ENCODE measurements around the gene VPS4A.
A peak's percentile ranks its signal among the peaks of the same experiment; 100 is the strongest.

The VPS4A gene

DNA sequence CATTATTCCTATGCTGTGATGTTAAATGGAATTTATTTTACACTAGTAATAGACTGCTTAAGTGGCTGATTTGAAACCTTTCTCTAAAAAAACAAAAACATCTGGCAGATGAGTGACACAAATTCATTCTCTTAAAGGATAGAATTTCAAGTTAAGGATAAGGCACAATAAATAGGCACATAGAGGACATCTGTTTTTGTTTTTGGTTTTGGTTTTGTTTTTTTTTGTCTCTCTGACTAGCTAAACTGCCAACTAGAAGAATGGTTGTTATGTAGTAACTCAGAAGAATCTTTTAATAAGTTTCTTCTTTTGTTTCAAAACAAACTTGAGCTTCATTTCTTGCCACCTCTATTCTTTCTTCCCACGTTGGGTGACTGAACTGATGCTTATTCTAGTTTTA is 5.1 kb upstream of the VPS4A start:
- DNase-seq (ENCODE audit: low read depth in 2 of 3, low spot score in 1 of 3) = no peak

DNA sequence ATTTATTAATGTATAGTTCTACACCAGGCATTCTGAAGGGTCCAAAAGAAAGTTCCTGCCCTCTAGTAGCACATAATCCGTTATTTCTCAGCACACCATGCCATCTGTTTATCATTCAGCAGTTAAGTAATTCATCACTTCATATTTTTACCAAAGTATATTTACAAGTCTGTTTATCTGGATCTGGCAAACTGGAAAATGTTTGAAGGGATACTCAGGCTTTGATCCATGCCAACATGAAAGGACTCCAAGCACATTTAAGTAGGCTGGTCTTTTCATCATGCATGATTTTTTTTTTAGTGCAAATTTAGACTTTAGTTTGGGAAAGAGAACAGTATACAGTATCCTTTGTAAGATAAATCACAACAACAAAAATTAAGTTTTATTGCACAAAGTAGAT is 4.1 kb upstream of the VPS4A start:
- no peak for DNase-seq (ENCODE audit: low read depth in 2 of 3, low spot score in 1 of 3)

DNA sequence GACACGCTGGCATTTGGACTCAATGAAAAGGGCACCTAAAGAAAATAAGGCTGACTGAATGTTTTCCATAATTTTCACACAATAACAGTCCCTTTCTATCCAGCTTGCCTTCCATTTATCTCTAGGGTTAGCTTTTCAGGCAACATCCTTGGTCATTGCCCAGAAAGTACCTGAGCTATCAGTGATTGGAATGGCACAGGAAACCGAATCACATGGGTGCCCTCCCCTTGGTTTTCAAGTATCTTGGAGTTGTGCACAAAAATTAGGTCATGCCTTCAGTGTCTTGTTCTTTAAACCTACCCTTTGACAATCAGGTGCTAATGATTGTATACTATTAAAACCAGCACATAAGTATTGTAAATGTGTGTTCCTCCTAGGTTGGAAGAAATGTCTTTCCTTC is 3.3 kb upstream of the VPS4A start:
- DNase-seq (ENCODE audit: low read depth in 2 of 3, low spot score in 1 of 3) = no peak

DNA sequence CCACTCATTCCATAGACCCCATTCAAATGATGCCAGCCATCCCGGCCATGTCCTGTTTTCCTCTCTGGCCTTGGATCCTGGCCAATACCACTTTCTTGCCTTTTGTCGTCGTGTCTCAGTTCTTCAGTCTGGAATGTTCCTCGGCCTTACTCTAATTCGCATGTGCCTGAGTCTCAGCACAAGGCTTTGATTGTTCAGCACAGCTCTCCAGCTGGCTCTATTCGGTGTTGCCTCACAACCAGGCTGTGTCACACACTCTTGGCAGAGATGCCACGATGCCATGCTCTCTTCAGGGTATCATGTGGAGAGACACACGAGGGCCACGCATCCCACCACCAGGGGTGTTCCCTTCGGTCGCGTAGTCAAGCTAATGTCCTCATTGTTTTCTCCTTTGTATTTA is 1.8 kb upstream of the VPS4A start:
- DNase-seq (ENCODE audit: low read depth in 2 of 3, low spot score in 1 of 3) = no peak

DNA sequence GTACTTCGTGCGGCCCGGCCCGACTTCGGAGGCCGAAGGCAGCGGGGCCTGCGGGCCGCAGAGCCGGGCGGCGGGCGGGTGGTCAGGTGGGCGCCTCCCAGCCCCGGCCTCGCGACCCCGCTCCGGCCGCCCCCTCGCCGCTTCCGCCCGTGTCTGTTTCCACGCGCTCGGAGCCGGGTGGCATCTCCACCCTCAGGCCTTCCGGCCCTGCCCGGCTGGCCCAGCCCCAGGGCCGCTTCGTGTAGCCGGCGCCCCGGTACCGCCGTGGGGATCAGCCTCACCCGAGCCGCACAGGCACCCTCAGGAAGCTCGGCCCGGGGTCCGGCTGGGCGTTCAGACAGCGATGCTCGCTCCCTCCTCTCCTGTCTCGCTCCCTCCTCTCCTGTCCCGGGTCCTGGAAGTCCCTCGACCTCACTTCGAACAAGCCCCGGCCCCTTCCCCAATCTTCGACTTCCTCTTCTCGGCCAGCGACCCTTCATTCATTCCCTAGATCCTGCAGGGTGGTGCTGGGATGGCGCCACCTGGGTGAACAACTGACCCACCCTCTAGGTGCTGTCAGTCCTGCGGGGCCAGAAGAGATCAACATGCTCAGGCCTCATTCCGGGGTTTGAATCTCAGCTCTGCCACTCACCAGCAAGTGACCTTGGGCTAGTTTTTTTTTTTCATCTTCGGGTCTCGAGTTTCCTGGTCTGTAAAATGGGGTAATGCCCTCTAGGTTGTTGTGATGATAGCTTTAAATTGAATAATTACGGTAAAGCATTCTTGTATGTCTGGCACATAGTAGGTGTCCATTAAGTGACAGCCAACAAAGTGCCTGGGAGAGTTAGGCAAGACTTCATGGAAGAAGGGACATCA is 610 bp downstream of the VPS4A start:
- DNase-seq (ENCODE audit: low read depth in 2 of 3, low spot score in 1 of 3) = peak in 2 of 3 donors; percentile 8 to 42

DNA sequence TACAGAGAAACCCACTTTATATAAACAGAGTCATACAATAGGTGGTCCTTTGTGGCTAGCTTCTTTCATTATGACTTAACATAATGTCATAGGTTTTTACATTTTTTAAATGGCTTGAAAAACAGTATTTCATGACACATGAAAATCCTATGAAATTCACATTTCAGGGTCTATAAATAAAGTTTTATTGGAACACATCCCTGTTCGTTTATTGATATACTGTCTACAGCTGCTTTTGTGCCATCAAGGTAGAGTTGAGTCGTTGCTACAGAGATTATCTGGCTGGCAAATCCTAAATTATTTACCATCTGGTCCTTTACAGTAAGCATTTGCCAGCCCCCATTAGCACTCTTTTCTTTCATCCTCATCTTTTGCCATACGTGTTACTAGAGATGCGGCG is 2.3 kb downstream of the VPS4A start:
- no peak for DNase-seq (ENCODE audit: low read depth in 2 of 3, low spot score in 1 of 3)

DNA sequence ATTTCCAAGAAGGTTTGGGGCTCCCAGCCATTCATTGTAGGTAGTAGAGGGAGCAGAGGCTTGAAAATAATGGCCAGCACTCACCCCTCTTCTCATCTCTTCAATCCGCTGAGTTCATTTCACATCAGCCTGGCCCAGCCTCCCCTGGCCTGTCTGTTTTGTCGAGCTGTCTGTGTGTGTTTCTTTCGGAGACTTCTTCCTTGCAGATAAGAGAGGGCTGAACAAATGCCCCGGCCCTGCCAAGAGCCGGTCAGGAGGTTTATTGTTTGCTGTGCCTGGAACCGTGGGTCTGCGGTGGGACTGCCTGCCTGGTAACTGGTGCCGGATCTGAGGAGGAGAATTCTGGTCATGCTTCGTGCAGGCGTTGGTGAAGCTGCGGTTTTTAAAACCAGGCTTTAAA is 3.4 kb downstream of the VPS4A start:
- DNase-seq (ENCODE audit: low read depth in 2 of 3, low spot score in 1 of 3) = no peak

DNA sequence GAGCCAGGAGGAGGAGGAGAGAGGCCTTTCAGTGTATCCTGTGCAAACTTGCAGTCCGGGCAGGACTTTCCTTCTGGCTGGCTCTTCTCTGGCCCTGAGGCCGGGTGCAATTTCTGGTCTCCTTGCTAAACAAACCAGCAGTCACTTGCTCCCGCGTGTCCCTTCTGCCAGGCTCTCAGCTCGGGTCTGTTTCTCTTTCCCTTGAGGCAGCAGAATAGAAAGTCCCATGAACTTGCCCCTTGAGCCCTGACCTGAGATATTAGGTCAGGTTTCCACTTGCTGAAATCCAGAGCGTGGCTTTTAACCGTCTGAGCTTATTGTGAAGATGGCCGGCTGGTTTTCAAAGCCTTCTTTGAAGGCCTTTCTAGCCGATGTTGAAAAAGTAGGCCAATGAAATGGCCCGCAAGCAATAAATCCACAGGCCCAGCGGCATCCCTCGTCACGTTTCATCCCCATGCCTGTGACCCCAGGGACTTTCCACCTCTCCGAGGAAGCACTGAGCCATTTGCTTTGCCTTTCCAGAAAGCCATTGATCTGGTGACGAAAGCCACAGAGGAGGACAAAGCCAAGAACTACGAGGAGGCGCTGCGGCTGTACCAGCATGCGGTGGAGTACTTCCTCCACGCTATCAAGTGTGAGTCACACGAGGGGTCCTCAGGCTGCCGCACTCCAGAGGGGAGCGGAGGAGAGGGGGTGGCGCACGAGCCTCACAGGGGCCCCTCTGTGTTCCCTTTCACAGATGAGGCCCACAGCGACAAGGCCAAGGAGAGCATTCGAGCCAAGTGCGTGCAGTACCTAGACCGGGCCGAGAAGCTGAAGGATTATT is 4.5 kb downstream of the VPS4A start:
- DNase-seq (ENCODE audit: low read depth in 2 of 3, low spot score in 1 of 3) = no peak

DNA sequence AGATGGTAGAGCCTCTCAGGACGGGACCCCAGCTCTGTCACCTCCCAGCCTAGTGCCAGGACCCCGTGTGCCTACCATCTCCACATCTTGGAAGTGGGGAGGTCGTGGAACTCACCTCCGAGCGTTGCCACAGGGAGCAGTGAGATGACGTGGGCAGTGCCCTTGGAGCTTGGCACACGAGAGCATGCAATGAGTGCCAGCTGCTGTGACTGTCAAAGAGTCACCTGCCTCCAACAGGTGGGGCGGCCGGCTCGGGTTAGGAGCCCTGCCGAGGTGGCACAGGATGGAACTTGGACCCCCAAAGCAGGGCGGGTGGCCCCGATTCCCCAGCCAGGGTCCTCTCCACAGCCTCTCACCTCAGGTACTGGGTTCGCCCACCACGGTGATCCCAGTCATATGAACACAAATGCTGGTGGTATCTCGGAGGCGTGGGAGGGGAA is 5.5 kb downstream of the VPS4A start:
- DNase-seq (ENCODE audit: low read depth in 2 of 3, low spot score in 1 of 3) = no peak

DNA sequence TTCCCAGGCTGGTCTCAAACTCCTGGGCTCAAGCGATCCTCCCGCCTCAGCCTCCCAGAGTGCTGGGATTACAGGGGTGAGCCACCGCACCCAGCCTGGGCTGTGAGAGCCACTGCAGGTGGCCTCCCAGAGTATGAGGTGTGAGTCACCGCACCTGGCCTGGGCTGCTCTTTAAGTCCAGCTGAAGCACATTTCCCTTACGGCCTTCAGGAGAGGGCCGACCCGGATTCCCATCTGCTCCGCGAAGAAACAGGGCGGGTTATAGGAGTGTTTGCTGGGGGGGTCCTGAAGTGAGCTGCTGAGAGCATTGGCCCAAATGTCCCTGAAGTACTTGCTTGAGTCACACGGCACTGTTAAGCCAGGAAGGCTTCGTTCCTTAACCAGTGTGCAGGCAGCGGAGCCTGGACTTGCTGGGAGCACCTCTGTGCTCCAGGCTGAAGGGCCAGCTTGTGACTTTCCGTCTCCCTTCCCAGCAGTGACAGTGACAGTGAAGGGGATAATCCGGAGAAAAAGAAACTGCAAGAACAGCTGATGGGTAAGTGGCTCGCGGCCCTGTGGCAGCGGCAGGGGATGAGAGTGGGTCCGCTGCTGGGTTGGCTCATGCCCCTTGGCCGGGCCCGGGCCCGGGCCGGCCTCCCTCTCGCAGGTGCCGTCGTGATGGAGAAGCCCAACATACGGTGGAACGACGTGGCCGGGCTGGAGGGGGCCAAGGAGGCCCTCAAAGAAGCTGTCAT is 7.2 kb downstream of the VPS4A start:
- DNase-seq (ENCODE audit: low read depth in 2 of 3, low spot score in 1 of 3) = no peak

DNA sequence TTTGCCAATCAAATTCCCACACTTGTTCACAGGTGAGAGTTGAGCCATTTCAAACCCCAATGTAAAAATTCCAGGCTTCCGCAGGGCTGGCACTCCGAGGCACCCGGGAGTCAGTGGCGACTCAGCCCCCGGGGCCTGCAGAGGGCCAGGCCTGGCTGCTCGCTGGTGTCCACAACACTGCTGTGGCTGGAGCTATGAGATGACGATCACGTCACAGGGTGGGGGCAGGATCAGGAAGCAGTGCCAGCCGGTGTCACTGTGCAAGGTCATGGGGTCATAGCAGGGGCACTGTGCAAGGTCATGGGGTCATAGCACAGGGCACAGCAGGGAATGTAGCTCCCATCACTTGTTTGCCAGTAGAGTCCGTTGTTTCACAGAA is 7.8 kb downstream of the VPS4A start:
- no peak for DNase-seq (ENCODE audit: low read depth in 2 of 3, low spot score in 1 of 3)

DNA sequence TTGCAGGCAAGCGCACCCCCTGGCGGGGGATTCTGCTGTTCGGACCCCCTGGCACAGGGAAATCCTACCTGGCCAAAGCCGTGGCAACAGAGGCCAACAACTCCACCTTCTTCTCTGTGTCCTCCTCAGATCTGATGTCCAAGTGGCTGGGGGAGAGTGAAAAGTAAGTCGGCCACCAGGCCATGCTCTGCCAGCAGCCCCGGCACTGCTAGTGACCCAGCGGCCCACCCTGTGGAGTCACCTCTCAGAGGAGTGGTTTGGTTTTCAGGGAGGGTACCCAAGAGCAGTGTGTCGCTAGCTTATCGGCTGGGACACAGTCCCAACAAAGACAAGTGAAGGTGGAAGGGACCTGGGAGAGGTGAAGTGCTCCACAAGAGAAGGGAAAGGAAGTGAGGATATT is 8.2 kb downstream of the VPS4A start:
- no peak for DNase-seq (ENCODE audit: low read depth in 2 of 3, low spot score in 1 of 3)

DNA sequence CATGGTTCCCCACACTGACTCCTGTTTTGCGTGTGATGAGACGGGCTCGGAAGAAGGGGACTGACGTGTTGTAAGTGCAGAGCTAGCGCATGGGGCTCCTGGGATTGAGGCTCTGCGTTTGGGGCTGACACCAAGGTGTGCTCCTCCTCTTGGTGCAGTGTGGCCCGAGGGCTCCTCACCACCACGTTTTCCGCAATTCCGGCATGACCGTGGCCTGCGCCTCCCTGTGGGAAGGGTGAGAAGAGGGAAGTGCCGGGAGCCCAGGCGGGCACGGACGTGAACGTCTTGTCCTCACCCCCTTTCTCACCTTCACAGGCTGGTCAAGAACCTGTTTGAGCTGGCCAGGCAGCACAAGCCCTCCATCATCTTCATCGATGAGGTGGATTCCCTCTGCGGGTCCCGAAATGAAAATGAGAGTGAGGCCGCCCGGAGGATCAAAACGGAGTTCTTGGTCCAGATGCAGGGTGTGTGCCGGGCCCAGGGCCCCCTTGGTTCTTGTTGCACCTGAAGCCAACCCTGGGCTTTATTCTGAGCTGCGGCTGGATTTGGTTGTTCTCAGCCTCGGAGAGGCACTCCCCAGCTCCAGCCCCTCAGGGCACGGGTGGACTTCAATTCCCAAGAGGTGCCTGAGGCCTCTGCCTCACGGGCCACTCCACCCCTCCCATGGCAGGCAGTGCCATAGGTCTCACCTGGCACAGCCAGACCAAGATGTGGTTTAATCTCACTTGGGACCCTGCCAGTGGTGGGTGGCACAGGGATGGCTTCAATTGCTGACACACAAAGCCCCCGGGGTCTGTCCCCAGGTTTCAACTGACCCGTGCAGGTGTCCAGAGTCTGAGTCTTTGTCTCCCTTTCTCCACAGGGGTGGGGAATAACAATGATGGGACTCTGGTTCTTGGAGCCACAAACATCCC is 8.9 kb downstream of the VPS4A start:
- no peak for DNase-seq (ENCODE audit: low read depth in 2 of 3, low spot score in 1 of 3)

DNA sequence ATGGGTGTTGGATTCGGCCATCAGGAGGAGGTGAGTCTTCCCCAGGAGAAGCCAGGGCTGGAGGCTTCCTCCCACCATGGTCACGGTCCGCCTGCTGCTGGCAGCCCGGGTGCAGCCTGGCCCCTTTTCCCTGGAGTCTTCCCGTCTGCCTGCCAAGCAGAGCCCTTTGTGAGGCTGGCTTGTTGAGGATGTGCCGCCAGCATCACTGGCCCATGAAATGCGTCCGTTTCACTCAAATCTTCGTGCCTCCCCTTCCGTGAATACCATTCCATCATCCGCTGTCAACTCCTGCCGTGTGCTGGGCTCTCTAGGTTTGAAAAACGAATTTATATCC is 9.6 kb downstream of the VPS4A start:
- DNase-seq (ENCODE audit: low read depth in 2 of 3, low spot score in 1 of 3) = no peak

DNA sequence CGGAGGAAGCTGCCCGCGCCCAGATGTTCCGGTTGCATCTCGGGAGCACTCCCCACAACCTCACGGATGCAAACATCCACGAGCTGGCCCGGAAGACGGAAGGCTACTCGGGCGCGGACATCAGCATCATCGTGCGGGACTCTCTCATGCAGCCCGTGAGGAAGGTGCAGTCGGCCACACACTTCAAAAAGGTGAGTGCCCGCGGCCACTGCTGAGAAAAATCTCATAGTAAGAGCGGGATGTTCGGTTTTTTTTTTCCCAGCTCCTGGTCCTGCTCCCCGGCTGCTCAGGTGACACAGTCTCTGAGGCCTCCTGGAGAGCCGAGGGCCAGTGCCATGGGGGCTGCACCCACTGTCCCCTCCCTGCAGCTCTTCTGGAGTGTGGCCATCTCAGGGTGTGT is 9.9 kb downstream of the VPS4A start:
- DNase-seq (ENCODE audit: low read depth in 2 of 3, low spot score in 1 of 3) = no peak

DNA sequence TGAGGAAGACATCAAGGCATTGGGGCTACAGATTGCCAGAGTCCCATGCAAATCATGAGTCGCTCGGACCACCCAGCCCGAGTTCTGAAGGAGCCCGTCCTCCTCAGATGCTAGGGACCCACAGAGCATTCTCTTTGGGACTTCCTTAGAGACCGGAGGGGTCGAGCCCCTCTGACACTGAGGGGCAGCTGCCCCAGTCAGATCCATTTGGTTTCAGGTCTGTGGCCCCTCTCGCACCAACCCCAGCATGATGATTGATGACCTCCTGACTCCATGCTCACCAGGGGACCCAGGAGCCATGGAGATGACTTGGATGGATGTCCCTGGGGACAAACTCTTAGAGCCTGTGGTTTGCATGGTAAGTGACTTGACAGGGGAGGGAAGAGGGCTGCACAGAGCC is 11.2 kb downstream of the VPS4A start:
- no peak for DNase-seq (ENCODE audit: low read depth in 2 of 3, low spot score in 1 of 3)

DNA sequence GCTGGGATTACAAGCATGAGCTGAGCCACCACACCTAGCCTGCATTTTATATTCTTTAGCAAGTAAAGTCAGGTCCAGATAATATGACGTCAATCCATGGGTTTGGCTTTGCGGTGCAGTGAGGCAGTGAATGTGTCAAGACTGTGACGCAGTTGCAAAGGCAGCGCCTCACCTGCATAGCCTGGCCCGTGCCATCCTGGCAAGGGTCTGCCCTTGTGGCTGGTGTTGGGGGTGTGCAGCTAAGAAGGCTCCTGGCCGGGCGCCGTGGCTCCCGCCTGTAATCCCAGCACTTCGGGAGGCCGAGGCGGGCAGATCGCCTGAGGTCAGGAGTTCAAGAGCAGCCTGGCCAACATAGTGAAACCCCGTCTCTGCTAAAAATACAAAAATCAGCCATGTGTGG is 12.3 kb downstream of the VPS4A start:
- DNase-seq (ENCODE audit: low read depth in 2 of 3, low spot score in 1 of 3) = no peak

DNA sequence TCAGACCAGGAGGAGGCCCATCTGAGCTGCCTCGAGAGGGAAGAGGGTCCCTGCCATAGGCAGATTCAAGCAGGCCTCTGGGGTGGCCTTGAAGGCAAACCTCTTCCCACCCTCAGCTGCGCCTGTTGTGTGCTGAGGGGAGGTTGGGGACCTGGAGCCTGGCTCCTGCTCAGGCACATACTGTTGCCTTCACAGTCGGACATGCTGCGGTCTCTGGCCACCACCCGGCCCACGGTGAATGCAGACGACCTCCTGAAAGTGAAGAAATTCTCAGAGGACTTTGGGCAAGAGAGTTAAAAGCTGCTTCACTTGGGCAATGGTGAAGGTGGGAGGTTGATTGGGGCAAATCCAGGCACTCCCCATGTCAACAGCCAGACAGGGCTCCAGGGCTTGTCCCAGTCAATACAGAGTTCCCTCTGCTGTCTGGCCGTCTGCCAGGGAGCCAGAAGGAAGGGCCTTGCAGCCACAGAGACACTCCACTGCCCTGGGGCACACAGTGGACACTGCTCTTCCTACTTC is 12.9 kb downstream of the VPS4A start:
- no peak for DNase-seq (ENCODE audit: low read depth in 2 of 3, low spot score in 1 of 3)

DNA sequence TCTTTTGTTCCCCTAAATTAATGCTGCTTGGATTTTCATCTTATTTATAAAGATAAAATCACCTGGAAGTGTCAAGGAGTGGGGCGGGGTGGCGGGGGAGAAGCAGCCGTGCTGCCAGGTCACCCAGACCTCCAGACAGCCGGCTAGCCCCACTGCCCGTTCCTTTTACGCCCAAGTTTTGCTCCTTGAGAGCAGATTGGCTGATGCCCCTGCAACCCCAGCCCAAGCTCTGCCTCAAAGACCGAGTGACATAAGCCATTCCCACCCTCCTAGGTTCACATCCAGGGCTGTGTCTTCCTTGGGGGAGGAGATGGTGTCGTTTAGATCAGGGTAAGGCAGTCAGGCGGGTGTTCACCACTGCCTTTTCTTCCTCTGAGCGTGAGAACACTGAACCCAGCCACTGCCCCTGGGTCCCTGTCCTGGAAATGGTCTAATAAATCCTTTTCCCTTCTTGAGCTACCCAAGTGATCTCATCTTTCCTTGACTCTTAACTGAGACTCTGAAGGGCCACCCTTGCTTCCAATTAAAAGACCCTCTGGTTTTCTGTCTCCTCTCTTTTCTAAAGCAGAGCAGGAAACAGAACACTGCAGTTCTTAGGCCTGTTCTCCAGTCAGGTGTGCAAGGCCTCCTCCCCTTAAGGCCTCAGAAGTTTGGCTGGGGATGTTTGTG is 13.6 kb downstream of the VPS4A start:
- no peak for DNase-seq (ENCODE audit: low read depth in 2 of 3, low spot score in 1 of 3)

DNA sequence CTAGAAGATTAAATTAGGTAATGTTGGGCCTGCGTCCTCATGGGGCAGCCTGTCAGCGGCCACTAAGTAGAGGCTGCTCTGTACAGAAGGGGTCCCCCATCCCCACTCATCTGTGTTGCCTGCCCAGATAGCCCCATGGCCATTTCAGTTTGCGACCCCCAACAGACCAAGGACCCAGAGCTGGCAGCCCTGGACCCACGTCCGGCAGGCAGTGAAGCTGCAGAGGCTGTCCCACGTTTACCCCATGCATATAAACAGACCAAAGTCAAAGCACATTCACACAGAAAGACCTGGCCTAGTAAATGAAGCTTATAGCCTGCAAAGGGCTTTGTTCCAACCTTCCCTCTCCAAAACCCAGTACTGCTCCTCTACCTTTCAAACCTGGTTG is 14.6 kb downstream of the VPS4A start:
- no peak for DNase-seq (ENCODE audit: low read depth in 2 of 3, low spot score in 1 of 3)

All from stimulated activated CD4-positive, alpha-beta T cell treated with anti-CD3 and anti-CD28 coated beads, Interleukin-12 subunit alpha, Interleukin-12 subunit beta, amount 100 ng/mL, for 48 hours (primary cell).